Calu3 (cell line): ENCODE data around the gene CYS1. TPM values are rescaled to one million over a fixed set of nuclear protein-coding genes. Genes with fewer than 3 reads are reported as not detected.

Experiments used
- BruUV-seq: library from RNA; stranded (reverse); fragments of 400-500 nt; replicated peaks from 2 replicates; lab custom pipeline; 2021; lab: Mats Ljungman, UMichigan
- CTCF ChIA-PET: fragments of 300-600 bp; sonication (Branson Sonifier 250); formaldehyde crosslinking; loops from one replicate; lab custom pipeline; 2022; ENCODE audit warnings: antibody characterized with exemption; lab: Charles Lee
- DNase-seq: peaks from one replicate; pipeline ENCODE4 v3.0.0; 2022
- H3K27ac Mint-ChIP-seq: one replicate; pipeline ENCODE4 v1.8.0; 2022; ENCODE audit warnings: mixed read lengths; ENCODE audit not compliant: unreplicated experiment
- H3K27me3 Mint-ChIP-seq: one replicate; pipeline ENCODE4 v1.8.0; 2022; ENCODE audit warnings: mixed read lengths; ENCODE audit not compliant: unreplicated experiment
- H3K36me3 Mint-ChIP-seq: one replicate; pipeline ENCODE4 v1.8.0; 2022; ENCODE audit warnings: mild to moderate bottlenecking, moderate library complexity, mixed read lengths; ENCODE audit not compliant: insufficient read depth, unreplicated experiment
- H3K4me1 Mint-ChIP-seq: one replicate; pipeline ENCODE4 v1.8.0; 2022; ENCODE audit warnings: mild to moderate bottlenecking, low read depth, mixed read lengths; ENCODE audit not compliant: unreplicated experiment
- H3K4me3 Mint-ChIP-seq: one replicate; pipeline ENCODE4 v1.8.0; 2022; ENCODE audit warnings: mild to moderate bottlenecking, low read depth, moderate library complexity, mixed read lengths; ENCODE audit not compliant: unreplicated experiment
- H3K9me3 Mint-ChIP-seq: one replicate; pipeline ENCODE4 v1.8.0; 2022; ENCODE audit warnings: low read depth, mixed read lengths; ENCODE audit not compliant: unreplicated experiment
- CTCF ChIP-seq: fragments of 200-600 bp; IDR thresholded peaks from one replicate; pipeline ENCODE4 v1.8.0; 2022; ENCODE audit warnings: antibody characterized with exemption; ENCODE audit not compliant: unreplicated experiment
- intact Hi-C: fragments of 100-400 bp; cut with micrococcal nuclease; formaldehyde crosslinking; loops from one replicate; pipeline ENCODE4 v1.10.0; 2022; ENCODE audit not compliant: unreplicated experiment
- total RNA-seq: library from RNA; stranded (reverse); gene quantifications from 2 replicates; pipeline ENCODE4 v1.2.3, GENCODE V29; 2022

The CYS1 gene
- total RNA-seq, 1 experiment from 2014 or later, result 4.8 TPM

- CTCF ChIA-PET, result interaction anchor here (1.1 kb wide), 1 partner anchor 19 kb away, joined by 3 read pairs; no protein-coding TSS in a partner anchor
- TF ChIP-seq CTCF, result no peak
- H3K9me3 Mint-ChIP-seq, result no peaks in the 10 kb centered on the region
- peak overlapping the region; percentile 25 for H3K4me3 Mint-ChIP-seq
- intact Hi-C loops, result no loop called here
- no peaks in the 10 kb centered on the region for H3K27me3 Mint-ChIP-seq
- H3K27ac Mint-ChIP-seq, result no peak overlapping the region
- H3K4me1 Mint-ChIP-seq, result peaks cover 36% of the 10 kb centered on the region
- no peaks in the 10 kb centered on the region for H3K36me3 Mint-ChIP-seq
- no TSS peak for BruUV-seq
- no peak for DNase-seq
Observed at GRCh38 chr2:10091182-10091888, 11.1 kb upstream of the CYS1 start.

- no peak for DNase-seq
- Mint-ChIP-seq H3K36me3 (no peaks in the 10 kb centered on the region), H3K9me3 (no peaks in the 10 kb centered on the region), H3K4me1 (peaks cover 52% of the 10 kb centered on the region), H3K4me3 (peak overlapping the region; percentile 24), H3K27me3 (peaks cover 3% of the 10 kb centered on the region), H3K27ac (peak overlapping the region; percentile 74)
- CTCF ChIA-PET, result interaction anchor here (1.0 to 1.5 kb wide), 2 partner anchors 10 to 17 kb away, joined by 3 to 9 read pairs; no protein-coding TSS in a partner anchor
- TF ChIP-seq CTCF, result no peak
- no TSS peak for BruUV-seq
- intact Hi-C loops, result no loop called here
Observed at GRCh38 chr2:10089565-10090190, 9.5 kb upstream of the CYS1 start.

- Mint-ChIP-seq H3K4me1 (peaks cover 68% of the 10 kb centered on the region), H3K4me3 (no peak overlapping the region), H3K27ac (peak overlapping the region; percentile 81), H3K36me3 (no peaks in the 10 kb centered on the region), H3K27me3 (peaks cover 27% of the 10 kb centered on the region), H3K9me3 (no peaks in the 10 kb centered on the region)
- no peak for DNase-seq
- no peak for TF ChIP-seq CTCF
- CTCF ChIA-PET, result interaction anchor here (0.7 to 1.5 kb wide), 4 partner anchors 10 to 347 kb away, joined by 3 to 6 read pairs (median 3); no protein-coding TSS in a partner anchor
- no TSS peak for BruUV-seq
- intact Hi-C loops, result no loop called here
Observed at GRCh38 chr2:10087360-10087759, 7.1 kb upstream of the CYS1 start.

GRCh38 chr2:10086950-10087349 lies 6.7 kb upstream of the CYS1 start:
- no peak overlapping the region for H3K4me3 Mint-ChIP-seq
- CTCF ChIA-PET, result interaction anchor here (0.7 to 1.1 kb wide), 3 partner anchors 18 to 348 kb away, joined by 3 read pairs; no protein-coding TSS in a partner anchor
- DNase-seq, result no peak
- H3K9me3 Mint-ChIP-seq, result no peaks in the 10 kb centered on the region
- peaks cover 31% of the 10 kb centered on the region for H3K27me3 Mint-ChIP-seq
- intact Hi-C loops, result no loop called here
- H3K4me1 Mint-ChIP-seq, result peaks cover 68% of the 10 kb centered on the region
- TF ChIP-seq CTCF, result no peak
- no TSS peak for BruUV-seq
- no peaks in the 10 kb centered on the region for H3K36me3 Mint-ChIP-seq
- H3K27ac Mint-ChIP-seq, result peak overlapping the region; percentile 81
